Left ventricle myocardium inferior (tissue), 1 donor: Measurements from ENCODE around the gene WNT2B. TPM values are rescaled to one million over a fixed set of nuclear protein-coding genes. Genes with fewer than 3 reads are reported as not detected.

Experiments
- DNase-seq: peaks from one replicate; pipeline ENCODE4 v3.0.0-alpha.2; 2020
- H3K27ac ChIP-seq: fragments of 200-600 bp; replicated peaks from 2 replicates; pipeline ENCODE4 v1.8.0; 2021
- H3K27me3 ChIP-seq: fragments of 200-600 bp; 2 replicates; pipeline ENCODE4 v1.8.0; 2021; ENCODE audit warnings: low read depth
- H3K36me3 ChIP-seq: fragments of 200-600 bp; 2 replicates; pipeline ENCODE4 v1.8.0; 2021
- H3K4me1 ChIP-seq: fragments of 200-600 bp; 2 replicates; pipeline ENCODE4 v1.8.0; 2021
- H3K4me3 ChIP-seq: fragments of 200-600 bp; 2 replicates; pipeline ENCODE4 v1.8.0; 2021; ENCODE audit warnings: mild to moderate bottlenecking, moderate library complexity
- H3K9me3 ChIP-seq: fragments of 200-600 bp; replicated peaks from 2 replicates; pipeline ENCODE4 v1.8.0; 2021
- intact Hi-C: fragments of 100-400 bp; cut with micrococcal nuclease; formaldehyde crosslinking; loops from one replicate; pipeline ENCODE4 v1.11.0; 2022
- total RNA-seq: library from RNA; stranded (reverse); fragmentation: NEBNext Ultra II Directional; extraction: Animal tissue kit (Norgen Biotek cat#: 25700); gene quantifications from one replicate; pipeline ENCODE4 v1.2.1, GENCODE V29; 2021
- TF ChIP-seq, protein P1 (sequence below): fragments of 200-600 bp; IDR thresholded peaks from 2 replicates; pipeline ENCODE4 v1.8.0; 2021; ENCODE audit warnings: antibody characterized with exemption, mild to moderate bottlenecking, borderline replicate concordance
- donor health status: DM: no; HTN: yes; CAD: no; lungs with severe emphysema.

The WNT2B gene
- total RNA-seq, 1 donor from 2014 or later: 1.7 TPM

DNA sequence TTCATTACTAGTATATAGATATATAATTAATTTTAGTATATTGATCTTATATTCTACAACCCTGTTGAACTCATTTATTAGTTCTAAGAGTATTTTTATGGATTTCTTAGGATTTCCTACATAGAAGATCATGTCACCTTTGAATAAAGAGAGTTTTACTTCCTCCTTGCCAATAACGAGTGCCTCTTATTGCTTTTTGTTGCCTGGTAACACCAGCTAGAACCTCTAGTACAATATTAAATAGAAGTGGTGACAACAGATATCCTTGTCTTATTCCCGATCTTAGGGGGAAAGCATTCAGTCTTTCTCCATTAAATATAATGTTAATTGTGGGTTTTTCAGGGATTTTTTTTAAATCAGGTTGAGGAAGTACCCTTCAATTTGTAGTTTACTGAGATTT lies 40.8 kb downstream of the WNT2B start:
- H3K4me1 ChIP-seq: peaks cover under 1% of the 10 kb centered on the region
- H3K27ac ChIP-seq: no peak overlapping the region
- DNase-seq: no peak
- no peaks in the 10 kb centered on the region for H3K9me3 ChIP-seq
- H3K4me3 ChIP-seq: no peak overlapping the region
- TF ChIP-seq, protein P1, sequence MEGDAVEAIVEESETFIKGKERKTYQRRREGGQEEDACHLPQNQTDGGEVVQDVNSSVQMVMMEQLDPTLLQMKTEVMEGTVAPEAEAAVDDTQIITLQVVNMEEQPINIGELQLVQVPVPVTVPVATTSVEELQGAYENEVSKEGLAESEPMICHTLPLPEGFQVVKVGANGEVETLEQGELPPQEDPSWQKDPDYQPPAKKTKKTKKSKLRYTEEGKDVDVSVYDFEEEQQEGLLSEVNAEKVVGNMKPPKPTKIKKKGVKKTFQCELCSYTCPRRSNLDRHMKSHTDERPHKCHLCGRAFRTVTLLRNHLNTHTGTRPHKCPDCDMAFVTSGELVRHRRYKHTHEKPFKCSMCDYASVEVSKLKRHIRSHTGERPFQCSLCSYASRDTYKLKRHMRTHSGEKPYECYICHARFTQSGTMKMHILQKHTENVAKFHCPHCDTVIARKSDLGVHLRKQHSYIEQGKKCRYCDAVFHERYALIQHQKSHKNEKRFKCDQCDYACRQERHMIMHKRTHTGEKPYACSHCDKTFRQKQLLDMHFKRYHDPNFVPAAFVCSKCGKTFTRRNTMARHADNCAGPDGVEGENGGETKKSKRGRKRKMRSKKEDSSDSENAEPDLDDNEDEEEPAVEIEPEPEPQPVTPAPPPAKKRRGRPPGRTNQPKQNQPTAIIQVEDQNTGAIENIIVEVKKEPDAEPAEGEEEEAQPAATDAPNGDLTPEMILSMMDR: no peak
- intact Hi-C loops: no loop called here
- H3K36me3 ChIP-seq: peaks cover 41% of the 10 kb centered on the region
- H3K27me3 ChIP-seq: no peaks in the 10 kb centered on the region

DNA sequence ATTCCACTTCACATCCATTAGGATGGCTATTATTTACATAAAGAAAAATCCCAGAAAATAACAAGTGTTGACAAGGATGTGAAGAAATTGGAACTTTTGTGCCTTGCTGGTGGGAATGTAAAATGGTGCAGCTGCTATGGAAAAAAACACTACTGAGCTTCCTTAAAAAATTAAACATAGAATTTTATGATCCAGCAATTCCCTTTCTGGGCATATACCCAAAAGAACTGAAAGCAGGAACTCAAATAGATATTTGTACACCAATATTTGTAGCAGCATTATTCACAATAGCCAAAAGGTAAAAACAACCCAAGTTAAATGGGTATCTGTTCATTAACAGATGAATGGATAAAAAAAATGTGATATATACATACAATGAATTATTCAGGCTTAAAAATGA lies 45.6 kb downstream of the WNT2B start:
- Histone ChIP-seq H3K4me1 (peaks cover 11% of the 10 kb centered on the region), H3K9me3 (no peaks in the 10 kb centered on the region), H3K27me3 (no peaks in the 10 kb centered on the region), H3K27ac (no peak overlapping the region), H3K4me3 (no peak overlapping the region), H3K36me3 (peaks cover 21% of the 10 kb centered on the region)
- intact Hi-C loops: no loop called here
- no peak for DNase-seq
- TF ChIP-seq, protein P1: no peak

DNA sequence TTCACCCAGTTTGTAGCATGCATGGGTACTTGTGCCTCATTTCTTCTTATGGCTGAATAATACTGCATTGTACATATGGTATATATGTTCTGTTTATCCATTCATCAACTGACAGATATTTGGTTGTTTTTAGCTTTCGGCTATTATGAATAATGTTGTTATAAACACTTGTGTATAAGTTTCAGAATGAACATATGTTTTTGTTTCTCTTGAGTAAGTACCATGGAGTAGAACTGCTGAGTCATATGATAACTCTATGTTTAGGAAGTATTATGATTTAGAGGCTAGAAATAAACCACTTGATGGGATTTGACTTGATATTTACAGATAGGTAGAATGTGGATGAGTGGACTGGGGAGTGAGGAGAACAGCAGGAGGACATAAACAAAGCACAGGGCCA lies 48.6 kb downstream of the WNT2B start:
- Histone ChIP-seq H3K27me3 (no peaks in the 10 kb centered on the region), H3K36me3 (peaks cover 11% of the 10 kb centered on the region), H3K27ac (peak overlapping the region; percentile 12), H3K9me3 (no peaks in the 10 kb centered on the region), H3K4me3 (no peak overlapping the region), H3K4me1 (peaks cover 11% of the 10 kb centered on the region)
- intact Hi-C loops: no loop called here
- TF ChIP-seq, protein P1: no peak
- no peak for DNase-seq

DNA sequence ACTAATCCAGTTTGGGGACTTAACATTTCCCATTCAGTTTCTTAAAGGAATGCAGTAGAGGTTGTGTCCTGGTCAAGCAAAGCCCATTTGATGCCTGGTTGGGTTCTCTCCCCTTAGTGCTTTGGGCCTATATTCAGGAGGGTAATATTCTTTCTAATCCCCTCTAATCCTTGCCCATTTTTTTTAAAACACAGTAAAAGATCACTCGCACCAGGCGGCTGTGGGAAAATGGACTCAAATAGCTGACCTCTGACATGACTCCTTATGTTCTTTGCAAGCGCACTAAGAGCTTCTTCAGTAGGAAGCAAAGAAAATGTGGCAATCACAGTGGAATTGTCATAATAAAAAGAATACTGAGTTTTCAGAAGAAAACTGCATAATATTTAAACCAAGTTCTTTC lies 49.9 kb downstream of the WNT2B start:
- no peak overlapping the region for H3K27ac ChIP-seq
- H3K4me3 ChIP-seq: no peak overlapping the region
- H3K9me3 ChIP-seq: no peaks in the 10 kb centered on the region
- no peaks in the 10 kb centered on the region for H3K27me3 ChIP-seq
- no peak for DNase-seq
- peaks cover 11% of the 10 kb centered on the region for H3K36me3 ChIP-seq
- intact Hi-C loops: no loop called here
- TF ChIP-seq, protein P1: no peak
- H3K4me1 ChIP-seq: peaks cover 11% of the 10 kb centered on the region

DNA sequence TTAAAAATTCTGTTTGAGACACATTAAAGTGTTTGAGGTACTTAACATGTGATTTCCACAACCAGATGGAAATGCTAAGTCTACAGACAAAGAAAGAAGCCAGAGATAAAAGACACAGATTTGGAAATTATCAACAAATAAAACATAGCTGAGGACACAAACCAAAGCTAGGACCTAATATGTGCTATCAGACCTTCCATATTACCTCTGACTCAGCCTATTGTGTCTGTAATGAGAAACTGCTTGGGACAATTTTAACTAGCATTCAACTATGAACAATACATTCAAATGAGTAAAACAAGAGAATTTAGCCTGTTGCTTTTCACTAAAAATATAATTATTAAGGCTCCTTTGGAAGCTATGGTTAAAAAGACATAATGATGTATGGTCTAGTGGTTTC lies 54.6 kb downstream of the WNT2B start:
- H3K4me1 ChIP-seq: no peaks in the 10 kb centered on the region
- intact Hi-C loops: no loop called here
- H3K27ac ChIP-seq: no peak overlapping the region
- no peaks in the 10 kb centered on the region for H3K27me3 ChIP-seq
- DNase-seq: no peak
- H3K4me3 ChIP-seq: no peak overlapping the region
- peaks cover 18% of the 10 kb centered on the region for H3K36me3 ChIP-seq
- no peaks in the 10 kb centered on the region for H3K9me3 ChIP-seq
- TF ChIP-seq, protein P1: no peak

DNA sequence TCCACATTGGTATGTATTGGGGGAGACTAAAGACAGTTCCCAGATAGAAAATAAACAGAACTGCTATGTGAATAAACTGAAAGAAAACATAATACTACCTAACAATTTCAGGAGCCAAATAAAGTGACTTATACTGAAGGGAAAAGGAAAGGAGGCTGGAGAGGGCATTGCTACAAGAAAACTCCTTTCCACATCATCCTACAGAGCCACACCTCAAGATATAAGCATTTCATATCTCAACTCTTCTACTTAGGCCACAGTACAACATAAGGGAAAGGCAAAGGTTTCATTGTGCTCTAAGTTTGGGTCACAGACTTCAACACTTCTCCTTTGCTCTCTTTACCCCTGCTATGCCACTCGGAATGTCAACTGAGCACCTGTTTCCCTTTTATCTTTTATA lies 55.3 kb downstream of the WNT2B start:
- H3K4me1 ChIP-seq: no peaks in the 10 kb centered on the region
- H3K36me3 ChIP-seq: peaks cover 20% of the 10 kb centered on the region
- H3K4me3 ChIP-seq: no peak overlapping the region
- intact Hi-C loops: no loop called here
- no peaks in the 10 kb centered on the region for H3K27me3 ChIP-seq
- TF ChIP-seq, protein P1: no peak
- H3K9me3 ChIP-seq: no peaks in the 10 kb centered on the region
- no peak overlapping the region for H3K27ac ChIP-seq
- DNase-seq: no peak
